GM21515 (cell line): ENCODE results near the gene USP54.

ENCODE experiments used
- ATAC-seq: cut with Tn5 transposase; IDR thresholded peaks from one replicate; pipeline ENCODE4 v1.9.1; 2021; ENCODE audit not compliant: unreplicated experiment

Gene USP54

GRCh38 chr10:73537288-73537687, 53.9 kb downstream of the USP54 start:
- ATAC-seq: no peak

GRCh38 chr10:73534857-73535256, 56.3 kb downstream of the USP54 start:
- no peak for ATAC-seq

- no peak for ATAC-seq
Measured at GRCh38 chr10:73529089-73529832, 61.9 kb downstream of the USP54 start.

- no peak for ATAC-seq
Measured at GRCh38 chr10:73522263-73522662, 68.9 kb downstream of the USP54 start.

- ATAC-seq: no peak
Measured at GRCh38 chr10:73519336-73519735, 71.8 kb downstream of the USP54 start.

GRCh38 chr10:73517166-73517888, 73.8 kb downstream of the USP54 start:
- no peak for ATAC-seq

GRCh38 chr10:73512207-73512743, 78.9 kb downstream of the USP54 start:
- ATAC-seq: no peak

GRCh38 chr10:73509695-73510094, 81.4 kb downstream of the USP54 start:
- no peak for ATAC-seq

GRCh38 chr10:73506491-73506890, 84.7 kb downstream of the USP54 start:
- ATAC-seq: no peak

- no peak for ATAC-seq
Measured at GRCh38 chr10:73506074-73506473, 85.1 kb downstream of the USP54 start.

GRCh38 chr10:73503037-73503436, 88.1 kb downstream of the USP54 start:
- no peak for ATAC-seq

- ATAC-seq: no peak
Measured at GRCh38 chr10:73501651-73502050, 89.5 kb downstream of the USP54 start.

- ATAC-seq: no peak
Measured at GRCh38 chr10:73497623-73498022, 93.5 kb downstream of the USP54 start.

- peak; percentile 51 for ATAC-seq
Measured at GRCh38 chr10:73495884-73496674, 95.1 kb downstream of the USP54 start, which contains the start of gene PPP3CB. Gene PPP3CB (minus strand): TSS chr10:73496024. CDS start chr10:73495889, 135 bp downstream.

GRCh38 chr10:73495226-73495883, 95.8 kb downstream of the USP54 start:
- peak; percentile 87 for ATAC-seq

GRCh38 chr10:73494877-73495225, 96.3 kb downstream of the USP54 start:
- no peak for ATAC-seq

- no peak for ATAC-seq
Measured at GRCh38 chr10:73494213-73494612, 96.9 kb downstream of the USP54 start.

- ATAC-seq: no peak
Measured at GRCh38 chr10:73493781-73494180, 97.4 kb downstream of the USP54 start.

GRCh38 chr10:73486601-73487000, 104.5 kb downstream of the USP54 start:
- no peak for ATAC-seq

- ATAC-seq: no peak
Measured at GRCh38 chr10:73485320-73485719, 105.8 kb downstream of the USP54 start.

- ATAC-seq: peak; percentile 51
Measured at GRCh38 chr10:73480158-73480557, 111.0 kb downstream of the USP54 start.
